Hepatocyte (in vitro differentiated cells): ENCODE measurements around the gene CACTIN. TPM values are rescaled to one million over a fixed set of nuclear protein-coding genes. Genes with fewer than 3 reads are reported as not detected.

Experiments used
- DNase-seq: peaks from one replicate; pipeline ENCODE4 v3.0.0-alpha.2; 2016; ENCODE audit warnings: low spot score
- H2AFZ ChIP-seq: fragments of 200-600 bp; sonication (generic); 2 replicates; pipeline ENCODE4 v1.6.0; 2016; ENCODE audit warnings: antibody characterized with exemption, mild to moderate bottlenecking
- H3K27ac ChIP-seq: fragments of 200-600 bp; sonication (generic); 2 replicates; pipeline ENCODE4 v1.5.1; 2016; ENCODE audit warnings: mild to moderate bottlenecking
- H3K27me3 ChIP-seq: fragments of 200-600 bp; sonication (generic); 2 replicates; pipeline ENCODE4 v1.6.1; 2016
- H3K36me3 ChIP-seq: fragments of 200-600 bp; sonication (generic); replicated peaks from 2 replicates; pipeline ENCODE4 v1.5.1; 2016; ENCODE audit warnings: low read depth; ENCODE audit not compliant: insufficient read depth
- H3K4me1 ChIP-seq: fragments of 200-600 bp; sonication (generic); 2 replicates; pipeline ENCODE4 v1.5.1; 2016; ENCODE audit warnings: mild to moderate bottlenecking, moderate library complexity; ENCODE audit not compliant: insufficient read depth
- H3K4me2 ChIP-seq: fragments of 200-600 bp; sonication (generic); 2 replicates; pipeline ENCODE4 v1.6.0; 2016
- H3K4me3 ChIP-seq: fragments of 200-600 bp; sonication (generic); 2 replicates; pipeline ENCODE4 v1.5.1; 2016; ENCODE audit warnings: mild to moderate bottlenecking
- H3K79me2 ChIP-seq: fragments of 200-600 bp; sonication (generic); 2 replicates; pipeline ENCODE4 v1.6.0; 2017; ENCODE audit warnings: mild to moderate bottlenecking
- H3K9me2 ChIP-seq: fragments of 200-600 bp; sonication (generic); replicated peaks from 2 replicates; pipeline ENCODE4 v1.6.0; 2017; ENCODE audit warnings: mild to moderate bottlenecking; ENCODE audit not compliant: insufficient read depth
- H3K9me3 ChIP-seq: fragments of 200-600 bp; sonication (generic); 2 replicates; pipeline ENCODE4 v1.5.1; 2016; ENCODE audit warnings: low read depth, mild to moderate bottlenecking
- H4K20me1 ChIP-seq: fragments of 200-600 bp; sonication (generic); 2 replicates; pipeline ENCODE4 v1.6.0; 2016; ENCODE audit warnings: mild to moderate bottlenecking; ENCODE audit not compliant: insufficient read depth, poor library complexity, severe bottlenecking
- CTCF ChIP-seq: fragments of 200-600 bp; sonication (generic); IDR thresholded peaks from 2 replicates; pipeline ENCODE4 v1.5.1; 2016; ENCODE audit warnings: antibody characterized with exemption, mild to moderate bottlenecking; ENCODE audit not compliant: poor library complexity
- EZH2 ChIP-seq: fragments of 200-600 bp; sonication (generic); IDR thresholded peaks from 2 replicates; pipeline ENCODE4 v1.6.1; 2016; ENCODE audit warnings: antibody characterized with exemption, mild to moderate bottlenecking, borderline replicate concordance
- EZH2phosphoT487 ChIP-seq: fragments of 200-600 bp; sonication (generic); IDR thresholded peaks from one replicate; pipeline ENCODE4 v1.6.1; 2018; ENCODE audit warnings: antibody characterized with exemption, mild to moderate bottlenecking, low read depth, moderate library complexity; ENCODE audit not compliant: unreplicated experiment, severe bottlenecking
- WGBS: methylation state at CpG from one replicate; pipeline ENCODE4 v1.1.6; 2016; ENCODE audit warnings: low lambda C conversion rate; ENCODE audit errors: missing lambda C conversion rate; 5-methylcytosine and 5-hydroxymethylcytosine counted together
- polyA plus RNA-seq: library from polyadenylated mRNA; unstranded; fragments of >200 nt; fragmentation: Nextera tagmentation; extraction: Ambion mirVana; gene quantifications from 2 replicates; pipeline ENCODE4 v1.2.1, GENCODE V29; 2016
- total RNA-seq: library from RNA; depleted of rRNA; stranded (reverse); fragments of >200 nt; gene quantifications from 2 replicates; pipeline ENCODE4 v1.2.3, GENCODE V29; 2014

The CACTIN gene
- total and polyA plus RNA-seq, 2 experiments from 2014 or later: 15.7 to 18.3 TPM

DNA sequence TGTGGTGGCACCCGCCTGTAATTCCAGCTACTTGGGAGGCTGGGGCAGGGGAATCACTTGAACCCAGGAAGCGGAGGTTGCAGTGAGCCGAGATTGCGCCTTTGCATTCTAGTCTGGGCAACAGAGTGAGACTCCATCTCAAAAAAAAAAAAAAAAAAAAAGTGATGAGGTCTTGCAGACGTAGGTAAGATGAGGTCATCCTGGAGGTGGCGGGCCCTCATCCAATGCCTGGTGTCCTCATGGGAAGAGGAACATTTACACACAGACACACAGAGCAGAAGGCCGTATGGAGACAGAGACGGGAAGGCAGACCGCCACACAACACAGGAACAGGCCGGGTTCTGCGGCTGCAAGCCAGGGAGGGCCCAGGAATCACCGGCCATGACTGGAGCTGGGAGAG is 4.4 kb downstream of the CACTIN start:
- no peak for TF ChIP-seq EZH2
- TF ChIP-seq CTCF: no peak
- TF ChIP-seq EZH2phosphoT487: no peak
- Histone ChIP-seq H2AFZ (no peak overlapping the region), H4K20me1 (peaks cover 6% of the 10 kb centered on the region), H3K27me3 (no peaks in the 10 kb centered on the region), H3K36me3 (no peaks in the 10 kb centered on the region), H3K27ac (no peak overlapping the region), H3K79me2 (peaks cover 22% of the 10 kb centered on the region), H3K9me3 (no peaks in the 10 kb centered on the region), H3K4me1 (peaks cover 9% of the 10 kb centered on the region), H3K9me2 (no peaks in the 10 kb centered on the region), H3K4me2 (no peak overlapping the region), H3K4me3 (no peak overlapping the region)
- 90% methylated on average over 12 of the region's 12 CpGs for WGBS
- DNase-seq: no peak

- H3K4me1 ChIP-seq: peaks cover 9% of the 10 kb centered on the region
- H3K4me3 ChIP-seq: no peak overlapping the region
- H3K27ac ChIP-seq: no peak overlapping the region
- no peaks in the 10 kb centered on the region for H3K36me3 ChIP-seq
- peaks cover 22% of the 10 kb centered on the region for H3K79me2 ChIP-seq
- H3K27me3 ChIP-seq: no peaks in the 10 kb centered on the region
- H3K9me2 ChIP-seq: no peaks in the 10 kb centered on the region
- H2AFZ ChIP-seq: no peak overlapping the region
- no peak for TF ChIP-seq CTCF
- TF ChIP-seq EZH2: no peak
- no peak for TF ChIP-seq EZH2phosphoT487
- no peak for DNase-seq
- no peak overlapping the region for H3K4me2 ChIP-seq
- H4K20me1 ChIP-seq: peaks cover 6% of the 10 kb centered on the region
- H3K9me3 ChIP-seq: no peaks in the 10 kb centered on the region
- WGBS: 100% methylated on average over 4 of the region's 15 CpGs
These were observed 4.9 kb downstream of the CACTIN start for GRCh38 chr19:3621689-3622088.

GRCh38 chr19:3620817-3621547 is 5.6 kb downstream of the CACTIN start:
- peaks cover 9% of the 10 kb centered on the region for H3K4me1 ChIP-seq
- no peak overlapping the region for H3K4me3 ChIP-seq
- TF ChIP-seq EZH2 (no peak), CTCF (no peak), EZH2phosphoT487 (no peak)
- H3K27ac ChIP-seq: no peak overlapping the region
- H3K36me3 ChIP-seq: no peaks in the 10 kb centered on the region
- H3K9me3 ChIP-seq: no peaks in the 10 kb centered on the region
- no peak overlapping the region for H2AFZ ChIP-seq
- no peaks in the 10 kb centered on the region for H3K9me2 ChIP-seq
- DNase-seq: no peak
- peaks cover 6% of the 10 kb centered on the region for H4K20me1 ChIP-seq
- peaks cover 19% of the 10 kb centered on the region for H3K79me2 ChIP-seq
- WGBS: 92% methylated on average over 24 of the region's 24 CpGs
- H3K4me2 ChIP-seq: no peak overlapping the region
- no peaks in the 10 kb centered on the region for H3K27me3 ChIP-seq
